Choroid plexus epithelial cell (primary cell): ENCODE measurements around the gene TFB2M.

ENCODE experiments used
- DNase-seq: peaks from one replicate; pipeline ENCODE4 v3.0.0-alpha.2; 2010; ENCODE audit warnings: low read depth
- H3K4me3 ChIP-seq: 2 replicates; pipeline ENCODE4 v1.5.1; 2011; ENCODE audit warnings: low read depth, mild to moderate bottlenecking, control low read depth, low read length, moderate library complexity
- CTCF ChIP-seq: conservative IDR thresholded peaks from 2 replicates; pipeline ENCODE4 v1.5.1; 2011; ENCODE audit warnings: low read depth, mild to moderate bottlenecking, control low read depth, inconsistent platforms, low read length, moderate library complexity

Gene TFB2M

GRCh38 chr1:246600579-246600978, 34.5 kb upstream of the TFB2M start:
- no peak overlapping the region for H3K4me3 ChIP-seq
- no peak for TF ChIP-seq CTCF
- no peak for DNase-seq

GRCh38 chr1:246599315-246599714, 33.3 kb upstream of the TFB2M start:
- H3K4me3 ChIP-seq: no peak overlapping the region
- no peak for DNase-seq
- no peak for TF ChIP-seq CTCF

GRCh38 chr1:246597971-246598370, 31.9 kb upstream of the TFB2M start:
- no peak overlapping the region for H3K4me3 ChIP-seq
- TF ChIP-seq CTCF: no peak
- no peak for DNase-seq

- no peak for TF ChIP-seq CTCF
- peak; percentile 83 for DNase-seq
- no peak overlapping the region for H3K4me3 ChIP-seq
Measured at GRCh38 chr1:246597340-246597739, 31.3 kb upstream of the TFB2M start.

- no peak overlapping the region for H3K4me3 ChIP-seq
- TF ChIP-seq CTCF: no peak
- DNase-seq: no peak
Measured at GRCh38 chr1:246595146-246595545, 29.1 kb upstream of the TFB2M start.

GRCh38 chr1:246592695-246593094, 26.6 kb upstream of the TFB2M start:
- H3K4me3 ChIP-seq: no peak overlapping the region
- peak; percentile 91 for DNase-seq
- TF ChIP-seq CTCF: no peak

GRCh38 chr1:246591958-246592357, 25.9 kb upstream of the TFB2M start:
- TF ChIP-seq CTCF: no peak
- H3K4me3 ChIP-seq: no peak overlapping the region

More at GRCh38 chr1:246591958-246592357, 25.9 kb upstream of the TFB2M start:
- DNase-seq: no peak
